Inferior parietal cortex (tissue), 1 donor: Measurements from ENCODE around the gene CD99L2.
"Not testable (repeated sequence)": the region's sequence is repeated elsewhere in the genome, so short reads cannot be mapped to it uniquely, and the experiment has no call there.

Experiments
- DNase-seq: peaks from one replicate; pipeline ENCODE4 v3.0.0-alpha.2; 2016; ENCODE audit errors: extremely low spot score

CD99L2 gene

GRCh38 chrX:150897421-150898320, 797 bp downstream of the CD99L2 start:
- no peak for DNase-seq

- DNase-seq = no peak
These were observed 1.8 kb downstream of the CD99L2 start for GRCh38 chrX:150896632-150897031.

GRCh38 chrX:150893936-150894335, 4.5 kb downstream of the CD99L2 start:
- DNase-seq = no peak

GRCh38 chrX:150889131-150889530, 9.3 kb downstream of the CD99L2 start:
- DNase-seq = no peak

DNA sequence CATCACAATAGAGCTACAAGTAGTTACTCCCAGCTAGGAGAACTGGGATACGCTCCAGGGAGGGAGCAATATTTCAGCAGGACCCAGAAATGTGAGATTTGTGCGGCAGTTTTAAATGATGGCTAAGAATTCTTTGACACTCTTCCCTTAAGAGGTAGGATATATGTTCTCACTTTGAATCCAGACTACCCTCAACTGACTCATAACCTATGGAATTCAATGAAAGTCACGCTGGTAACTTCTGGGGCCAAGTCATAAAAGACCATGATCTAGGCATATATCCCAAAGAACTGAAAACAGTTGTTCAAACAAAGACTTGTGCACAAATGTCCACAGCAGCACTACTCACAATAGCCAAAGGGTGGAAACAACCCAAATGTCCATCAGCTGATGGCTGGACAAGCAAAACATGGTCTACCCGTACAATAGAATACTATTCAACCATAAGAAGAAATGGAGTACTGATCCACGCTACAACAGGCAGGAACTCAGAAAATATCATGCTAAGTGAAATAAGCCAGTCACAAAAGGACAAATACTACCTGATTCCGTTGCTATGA, 10.5 kb downstream of the CD99L2 start:
- DNase-seq = no peak

- not testable (repeated sequence) for DNase-seq
These were observed 11.2 kb downstream of the CD99L2 start for GRCh38 chrX:150887268-150887667.

DNA sequence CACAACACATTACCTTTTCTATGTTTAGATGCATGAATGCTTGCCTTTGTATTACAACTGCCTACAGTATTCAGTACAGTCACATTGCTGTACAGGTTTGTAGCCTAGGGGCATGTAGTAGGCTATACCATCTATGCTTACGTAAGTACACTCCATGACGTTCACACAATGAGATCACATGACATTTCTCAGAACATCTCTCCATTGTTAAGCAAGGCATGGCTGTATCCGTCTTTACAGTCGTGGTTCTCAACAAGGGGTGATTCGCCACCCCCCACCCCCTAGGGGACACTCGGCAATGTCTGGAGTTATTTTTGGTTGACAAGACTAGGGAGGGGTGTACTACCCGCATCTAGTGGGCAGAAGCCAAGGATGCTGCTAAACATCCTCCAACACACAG, 12.1 kb downstream of the CD99L2 start:
- DNase-seq = no peak

DNA sequence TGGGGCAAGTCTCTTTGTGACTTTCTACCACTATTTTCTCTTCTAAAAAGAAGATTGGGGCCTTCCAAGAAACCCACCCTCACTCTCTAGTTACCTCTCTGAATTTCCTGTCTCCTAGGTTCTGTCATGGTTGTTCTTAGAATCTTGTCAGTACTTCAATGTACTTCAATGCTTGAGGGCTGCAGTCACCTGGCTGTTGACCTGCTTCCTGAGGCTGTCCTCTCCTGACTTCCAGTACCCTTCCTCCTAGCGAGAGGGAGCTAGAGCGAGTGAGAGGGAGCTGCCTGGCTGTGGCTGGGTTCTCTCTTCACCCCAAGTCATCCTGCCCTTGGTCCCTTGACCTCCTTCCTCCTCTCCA, 17.7 kb downstream of the CD99L2 start:
- DNase-seq = no peak

GRCh38 chrX:150879855-150880807, 18.3 kb downstream of the CD99L2 start:
- no peak for DNase-seq

GRCh38 chrX:150875621-150876020, 22.8 kb downstream of the CD99L2 start:
- not testable (repeated sequence) for DNase-seq

- DNase-seq = no peak
These were observed 24.0 kb downstream of the CD99L2 start for GRCh38 chrX:150874448-150874847.

DNA sequence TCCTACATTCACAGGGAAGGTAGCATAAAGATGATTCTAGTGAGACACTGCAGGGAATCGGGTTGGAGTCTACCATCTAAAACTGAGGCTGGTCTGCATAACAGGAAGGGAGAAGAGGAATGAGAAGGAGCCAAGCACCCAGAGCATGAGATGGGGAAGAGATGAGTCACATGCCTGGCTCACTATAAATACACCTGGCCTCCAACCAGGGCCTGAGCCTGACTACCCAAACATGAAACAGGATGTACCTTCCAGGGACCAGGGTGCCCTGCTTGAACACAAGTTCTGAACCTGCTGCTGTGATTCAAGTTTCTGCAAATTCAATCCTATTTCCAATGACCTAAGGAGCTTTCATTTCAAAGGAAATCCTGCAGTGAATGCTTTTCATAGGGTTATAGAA, 24.9 kb downstream of the CD99L2 start:
- DNase-seq = no peak

GRCh38 chrX:150872773-150873336, 25.6 kb downstream of the CD99L2 start:
- no peak for DNase-seq

- no peak for DNase-seq
These were observed 27.1 kb downstream of the CD99L2 start for GRCh38 chrX:150871341-150871811.

- no peak for DNase-seq
These were observed 27.8 kb downstream of the CD99L2 start for GRCh38 chrX:150870487-150871340.

DNA sequence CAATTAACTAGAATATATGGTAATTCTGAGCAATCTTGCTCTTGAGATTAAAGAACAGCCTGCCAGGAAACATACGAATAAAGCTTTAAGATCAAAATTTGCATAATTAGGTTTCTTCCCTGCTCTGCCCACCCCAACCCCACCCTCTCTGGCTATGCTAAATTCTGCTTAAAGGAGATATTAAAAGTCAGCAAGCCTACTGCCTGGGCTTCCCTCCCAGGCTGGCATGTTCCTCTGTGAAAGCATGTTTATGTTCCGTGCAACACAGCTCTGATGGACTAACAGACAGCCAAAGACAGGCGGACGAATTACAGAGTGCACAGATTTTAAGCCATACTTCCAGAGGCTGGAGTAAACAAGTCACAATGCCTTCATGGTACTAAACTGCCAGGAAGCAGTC, 28.4 kb downstream of the CD99L2 start:
- DNase-seq = no peak

- DNase-seq = no peak
These were observed 29.0 kb downstream of the CD99L2 start for GRCh38 chrX:150869450-150869849.

DNA sequence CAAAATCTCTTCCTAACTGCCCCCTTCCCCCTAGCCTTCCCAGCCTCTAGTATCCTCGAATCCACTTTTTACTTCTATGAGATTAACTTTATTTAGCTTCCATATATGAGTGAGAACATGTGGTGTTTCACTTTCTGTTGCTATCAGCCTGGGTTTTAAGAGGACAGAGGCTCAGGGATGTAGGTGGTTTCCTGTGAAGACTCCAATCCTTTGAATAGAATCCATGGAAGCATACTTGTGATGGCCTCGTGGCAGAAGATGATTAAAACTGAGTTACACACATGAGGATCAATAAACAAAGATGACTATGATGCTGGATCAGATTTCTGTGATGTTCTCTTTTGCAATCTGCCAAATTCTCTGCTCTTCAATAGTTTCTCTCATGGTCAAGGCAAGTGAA, 29.8 kb downstream of the CD99L2 start:
- DNase-seq = no peak

DNA sequence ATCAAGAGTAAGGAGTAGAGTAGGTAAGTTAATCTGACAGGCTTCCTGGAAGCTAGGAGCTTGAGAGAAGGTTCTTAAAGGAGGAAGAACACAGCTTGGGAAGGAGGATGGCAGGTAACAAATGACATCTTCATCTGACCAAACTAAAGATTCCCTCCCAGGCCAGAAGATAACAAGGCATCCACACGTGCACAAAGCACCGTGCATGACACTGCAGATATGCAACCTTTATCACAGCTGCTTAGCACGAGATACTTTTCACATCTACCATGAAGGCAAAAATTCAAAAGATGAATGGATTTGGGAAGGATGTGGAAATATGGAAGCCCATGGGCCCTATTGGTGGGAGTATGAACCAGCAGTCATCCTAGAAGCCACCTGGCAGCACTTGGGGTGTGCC, 34.3 kb downstream of the CD99L2 start:
- no peak for DNase-seq

DNA sequence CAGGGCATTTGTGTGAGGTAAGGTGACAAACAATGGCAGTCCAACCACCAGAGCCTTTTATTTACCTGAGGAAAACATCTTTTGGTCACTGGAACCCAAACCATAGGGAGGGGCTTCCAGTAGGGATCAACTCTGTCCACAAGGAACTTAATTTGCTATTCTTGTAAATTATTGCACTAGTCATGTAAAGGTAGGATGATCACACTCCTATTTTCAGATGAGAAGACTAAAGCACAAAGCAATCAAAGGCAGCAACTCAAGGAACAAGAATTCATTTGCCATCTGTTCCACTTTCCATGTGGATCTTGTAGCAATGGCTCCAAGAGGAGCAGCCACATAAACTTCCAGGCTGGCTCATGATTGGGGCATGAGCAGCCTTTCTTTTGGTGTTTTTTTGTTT, 35.3 kb downstream of the CD99L2 start:
- DNase-seq = no peak

DNA sequence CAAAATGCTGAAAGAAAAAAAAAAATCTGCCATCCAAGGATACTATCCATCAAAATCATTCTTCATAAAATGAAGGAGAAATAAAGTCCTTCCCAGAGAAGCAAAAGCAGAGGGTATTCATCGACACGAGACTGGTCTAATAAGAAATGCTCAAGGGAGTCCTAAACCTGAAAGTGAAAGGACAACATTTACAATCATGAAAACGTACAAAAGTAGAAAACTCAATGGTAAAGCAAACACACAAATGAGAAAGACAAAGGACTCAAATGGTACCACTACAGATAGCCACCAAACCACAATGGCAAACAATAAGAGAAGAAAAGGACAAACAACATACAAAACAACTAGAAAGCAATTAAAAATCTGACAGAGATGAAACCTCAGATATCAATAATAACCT, 41.0 kb downstream of the CD99L2 start:
- DNase-seq = no peak
